OCI-LY7 (cell line): ENCODE measurements around the gene RAB22A.

Experiments
- EZH2phosphoT487 ChIP-seq: fragments of 200-600 bp; sonication (generic); IDR thresholded peaks from 2 replicates; pipeline ENCODE4 v1.6.1; 2018; ENCODE audit warnings: low read depth, borderline replicate concordance, mild to moderate bottlenecking, mixed run types, antibody characterized with exemption, low read length, moderate library complexity, mixed read lengths
- TF ChIP-seq, protein P1 (sequence below): fragments of 200-600 bp; sonication (generic); conservative IDR thresholded peaks from 2 replicates; pipeline ENCODE4 v1.5.1; 2014; ENCODE audit warnings: mild to moderate bottlenecking, antibody characterized with exemption, low read length, moderate library complexity, mixed read lengths

DNA sequence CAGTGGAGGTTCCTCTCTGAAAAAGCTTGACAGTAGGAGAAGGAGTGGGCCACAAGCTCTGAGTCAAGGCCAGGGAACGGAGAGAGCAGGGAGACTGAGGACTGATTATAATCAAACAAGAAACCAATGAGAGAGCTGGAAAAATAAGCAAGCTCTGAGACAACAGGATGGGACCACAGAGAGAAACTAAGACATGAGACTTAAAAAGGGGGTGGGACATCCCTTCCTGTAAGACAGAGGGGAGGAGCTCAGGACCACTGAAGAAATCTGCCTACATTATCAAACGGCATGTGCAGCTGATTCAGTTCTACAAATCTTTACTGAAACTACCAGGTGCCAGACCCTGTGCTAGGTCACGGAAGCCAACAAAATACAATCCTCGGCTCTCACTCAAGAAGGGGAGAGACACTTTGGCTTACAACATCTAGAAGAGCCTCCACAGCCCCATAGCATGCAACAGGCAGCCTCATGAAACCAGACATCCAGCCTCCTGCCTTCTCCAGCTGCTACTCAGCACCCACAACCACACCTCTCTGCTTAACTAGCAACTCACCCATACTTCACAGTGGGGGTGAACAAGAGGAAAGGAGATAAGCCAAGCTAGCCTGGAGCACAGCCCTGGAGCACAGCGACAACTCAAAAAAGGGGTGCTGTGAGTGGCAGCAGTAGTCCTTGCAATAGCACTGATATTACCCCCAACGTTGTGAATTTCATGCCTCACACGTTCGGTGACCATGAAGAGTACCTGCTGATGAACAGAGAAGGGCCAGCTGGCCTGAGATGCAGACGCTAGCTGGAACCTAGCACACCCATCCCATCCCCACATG lies 41.9 kb upstream of the RAB22A start:
- TF ChIP-seq EZH2phosphoT487, result no peak
- TF ChIP-seq, protein P1, sequence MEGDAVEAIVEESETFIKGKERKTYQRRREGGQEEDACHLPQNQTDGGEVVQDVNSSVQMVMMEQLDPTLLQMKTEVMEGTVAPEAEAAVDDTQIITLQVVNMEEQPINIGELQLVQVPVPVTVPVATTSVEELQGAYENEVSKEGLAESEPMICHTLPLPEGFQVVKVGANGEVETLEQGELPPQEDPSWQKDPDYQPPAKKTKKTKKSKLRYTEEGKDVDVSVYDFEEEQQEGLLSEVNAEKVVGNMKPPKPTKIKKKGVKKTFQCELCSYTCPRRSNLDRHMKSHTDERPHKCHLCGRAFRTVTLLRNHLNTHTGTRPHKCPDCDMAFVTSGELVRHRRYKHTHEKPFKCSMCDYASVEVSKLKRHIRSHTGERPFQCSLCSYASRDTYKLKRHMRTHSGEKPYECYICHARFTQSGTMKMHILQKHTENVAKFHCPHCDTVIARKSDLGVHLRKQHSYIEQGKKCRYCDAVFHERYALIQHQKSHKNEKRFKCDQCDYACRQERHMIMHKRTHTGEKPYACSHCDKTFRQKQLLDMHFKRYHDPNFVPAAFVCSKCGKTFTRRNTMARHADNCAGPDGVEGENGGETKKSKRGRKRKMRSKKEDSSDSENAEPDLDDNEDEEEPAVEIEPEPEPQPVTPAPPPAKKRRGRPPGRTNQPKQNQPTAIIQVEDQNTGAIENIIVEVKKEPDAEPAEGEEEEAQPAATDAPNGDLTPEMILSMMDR, result no peak
